ENCODE measurements around the gene ELL.

- TF ChIP-seq POLR2A (IDR thresholded peaks at IDR 0.05), result no peak
- TF ChIP-seq CTCF (IDR thresholded peaks at IDR 0.05), result no peak
These were observed 11.2 kb upstream of the ELL start for GRCh38 chr19:18533058-18533457.

Data from sigmoid colon (tissue), 3 donors.